PC-3 (cell line): Measurements from ENCODE around the gene COASY. TPM values are rescaled to one million over a fixed set of nuclear protein-coding genes. Genes with fewer than 3 reads are reported as not detected.
A peak's percentile ranks its signal among the peaks of the same experiment; 100 is the strongest.
"Not testable (repeated sequence)": the region's sequence is repeated elsewhere in the genome, so short reads cannot be mapped to it uniquely, and the experiment has no call there.

Source experiments
- ATAC-seq: fragments of 200-7000 bp; cut with Tn5 transposase; 2 replicates; pipeline ENCODE4 v1.9.1; 2020; ENCODE audit warnings: mild to moderate bottlenecking, moderate library complexity
- BruUV-seq: library from RNA; stranded (reverse); fragments of 400-500 nt; replicated peaks from 2 replicates; lab custom pipeline; 2021; lab: Mats Ljungman, UMichigan
- CTCF ChIA-PET: fragments of 300-600 bp; sonication (Branson Sonifier 250); formaldehyde crosslinking; loops from one replicate; lab custom pipeline; 2022; ENCODE audit warnings: antibody characterized with exemption; lab: Charles Lee
- POLR2A ChIA-PET: fragments of 300-600 bp; sonication (Branson Sonifier 250); formaldehyde crosslinking; loops from one replicate; lab custom pipeline; 2022; ENCODE audit warnings: antibody characterized with exemption; ENCODE audit not compliant: unreplicated experiment; lab: Charles Lee
- DNase-seq: peaks from one replicate; pipeline ENCODE4 v3.0.0-alpha.2; 2015
- H2AFZ ChIP-seq: fragments of 300-600 bp; sonication (generic); 2 replicates; pipeline ENCODE4 v1.6.0; 2016; ENCODE audit warnings: antibody characterized with exemption, low read length
- H3F3A ChIP-seq: fragments of 300-600 bp; sonication (generic); one replicate; pipeline ENCODE4 v1.6.0; 2017; ENCODE audit warnings: antibody characterized with exemption, low read length, control low read depth, mild to moderate bottlenecking; ENCODE audit not compliant: unreplicated experiment
- H3K27ac ChIP-seq: fragments of 300-600 bp; sonication (generic); 2 replicates; pipeline ENCODE4 v1.5.1; 2016; ENCODE audit warnings: mild to moderate bottlenecking, low read length
- H3K27me3 ChIP-seq: fragments of 300-600 bp; sonication (generic); 2 replicates; pipeline ENCODE4 v1.6.1; 2016; ENCODE audit warnings: low read length, mixed read lengths
- H3K36me3 ChIP-seq: fragments of 300-600 bp; sonication (generic); 2 replicates; pipeline ENCODE4 v1.6.1; 2016; ENCODE audit warnings: low read depth, mixed run types, low read length, mixed read lengths
- H3K4me1 ChIP-seq: fragments of 300-600 bp; sonication (generic); 2 replicates; pipeline ENCODE4 v1.5.1; 2016; ENCODE audit warnings: low read length; ENCODE audit not compliant: insufficient read depth
- H3K4me2 ChIP-seq: fragments of 300-600 bp; sonication (generic); 2 replicates; pipeline ENCODE4 v1.6.0; 2016; ENCODE audit warnings: low read length
- H3K4me3 ChIP-seq: fragments of 300-600 bp; sonication (generic); 2 replicates; pipeline ENCODE4 v1.5.1; 2016; ENCODE audit warnings: mild to moderate bottlenecking, low read length, mixed read lengths
- H3K79me2 ChIP-seq: fragments of 300-600 bp; sonication (generic); 2 replicates; pipeline ENCODE4 v1.6.1; 2017; ENCODE audit warnings: low read length, mixed read lengths
- H3K9ac ChIP-seq: fragments of 300-600 bp; sonication (generic); 2 replicates; pipeline ENCODE4 v1.6.0; 2016; ENCODE audit warnings: mild to moderate bottlenecking, low read length
- H3K9me2 ChIP-seq: fragments of 300-600 bp; sonication (generic); replicated peaks from 2 replicates; pipeline ENCODE4 v1.6.1; 2016; ENCODE audit warnings: mixed run types, low read length, mixed read lengths
- H3K9me3 ChIP-seq: fragments of 300-600 bp; sonication (generic); 2 replicates; pipeline ENCODE4 v1.6.1; 2016; ENCODE audit warnings: low read length, mixed read lengths
- H4K20me1 ChIP-seq: fragments of 300-600 bp; sonication (generic); 2 replicates; pipeline ENCODE4 v1.6.1; 2016; ENCODE audit warnings: low read length, mixed read lengths
- EZH2 ChIP-seq: fragments of 300-600 bp; sonication (generic); IDR thresholded peaks from one replicate; pipeline ENCODE4 v1.6.1; 2017; ENCODE audit warnings: antibody characterized with exemption, mild to moderate bottlenecking, low read length; ENCODE audit not compliant: unreplicated experiment
- EZH2phosphoT487 ChIP-seq: fragments of 300-600 bp; sonication (generic); IDR thresholded peaks from 2 replicates; pipeline ENCODE4 v1.6.1; 2018; ENCODE audit warnings: mild to moderate bottlenecking, antibody characterized with exemption, low read length, borderline replicate concordance
- intact Hi-C: fragments of 100-400 bp; cut with micrococcal nuclease; formaldehyde crosslinking; loops from 2 replicates; pipeline ENCODE4 v1.9.0; 2023
- total RNA-seq: library from RNA; depleted of rRNA; stranded (reverse); fragments of >200 nt; gene quantifications from 2 replicates; pipeline ENCODE4 v1.2.3, GENCODE V29; 2014
- TF ChIP-seq, protein P1 (sequence below): fragments of 300-600 bp; sonication (generic); conservative IDR thresholded peaks from 2 replicates; pipeline ENCODE4 v1.5.1; 2017; ENCODE audit warnings: antibody characterized with exemption, low read depth, mild to moderate bottlenecking, low read length

Gene COASY
- total RNA-seq, 1 experiment from 2014 or later = 33.3 TPM

- no peak overlapping the region for H3K27ac ChIP-seq
- peak overlapping the region; percentile 86 for H3K4me2 ChIP-seq
- TF ChIP-seq, protein P1, sequence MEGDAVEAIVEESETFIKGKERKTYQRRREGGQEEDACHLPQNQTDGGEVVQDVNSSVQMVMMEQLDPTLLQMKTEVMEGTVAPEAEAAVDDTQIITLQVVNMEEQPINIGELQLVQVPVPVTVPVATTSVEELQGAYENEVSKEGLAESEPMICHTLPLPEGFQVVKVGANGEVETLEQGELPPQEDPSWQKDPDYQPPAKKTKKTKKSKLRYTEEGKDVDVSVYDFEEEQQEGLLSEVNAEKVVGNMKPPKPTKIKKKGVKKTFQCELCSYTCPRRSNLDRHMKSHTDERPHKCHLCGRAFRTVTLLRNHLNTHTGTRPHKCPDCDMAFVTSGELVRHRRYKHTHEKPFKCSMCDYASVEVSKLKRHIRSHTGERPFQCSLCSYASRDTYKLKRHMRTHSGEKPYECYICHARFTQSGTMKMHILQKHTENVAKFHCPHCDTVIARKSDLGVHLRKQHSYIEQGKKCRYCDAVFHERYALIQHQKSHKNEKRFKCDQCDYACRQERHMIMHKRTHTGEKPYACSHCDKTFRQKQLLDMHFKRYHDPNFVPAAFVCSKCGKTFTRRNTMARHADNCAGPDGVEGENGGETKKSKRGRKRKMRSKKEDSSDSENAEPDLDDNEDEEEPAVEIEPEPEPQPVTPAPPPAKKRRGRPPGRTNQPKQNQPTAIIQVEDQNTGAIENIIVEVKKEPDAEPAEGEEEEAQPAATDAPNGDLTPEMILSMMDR = no peak
- TF ChIP-seq EZH2phosphoT487 = no peak
- TF ChIP-seq EZH2 = no peak
- BruUV-seq = no TSS peak
- H3K9me2 ChIP-seq = no peaks in the 10 kb centered on the region
- CTCF ChIA-PET = no interaction called here
- intact Hi-C loops = no loop called here
- H4K20me1 ChIP-seq = no peaks in the 10 kb centered on the region
- no peaks in the 10 kb centered on the region for H3F3A ChIP-seq
- no peak overlapping the region; the same call in 1 of the 2 replicates for H3K9ac ChIP-seq
- H3K4me3 ChIP-seq = peak overlapping the region; percentile 74
- POLR2A ChIA-PET = no interaction called here
- H3K79me2 ChIP-seq = peaks cover 9% of the 10 kb centered on the region
- H3K36me3 ChIP-seq = no peaks in the 10 kb centered on the region
- no peak for ATAC-seq
- no peak for DNase-seq
- H2AFZ ChIP-seq = peak overlapping the region; percentile 74
- H3K4me1 ChIP-seq = peaks cover 4% of the 10 kb centered on the region; the same call in 1 of the 2 replicates
- H3K9me3 ChIP-seq = no peaks in the 10 kb centered on the region
- H3K27me3 ChIP-seq = no peaks in the 10 kb centered on the region
Observed at GRCh38 chr17:42548993-42549755, 12.8 kb upstream of the COASY start.

DNA sequence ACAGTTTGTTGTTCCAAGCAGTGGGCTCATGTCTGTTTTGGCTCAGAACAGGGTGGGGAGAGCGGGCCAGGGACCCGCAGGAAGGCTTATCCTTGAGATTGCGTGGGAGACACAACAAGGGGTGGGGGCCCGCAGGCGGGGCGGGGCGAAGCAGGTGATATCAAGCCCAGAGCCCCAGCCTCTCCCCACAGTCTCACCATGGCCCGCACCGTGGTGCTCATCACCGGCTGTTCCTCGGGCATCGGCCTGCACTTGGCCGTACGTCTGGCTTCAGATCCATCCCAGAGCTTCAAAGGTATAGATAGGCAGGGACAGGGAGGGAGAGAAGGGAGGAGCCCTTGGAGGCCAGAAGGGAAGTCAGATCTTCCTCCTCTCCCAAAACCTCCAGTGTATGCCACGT is 9.2 kb upstream of the COASY start, which contains the start of gene HSD17B1:
TSS of gene HSD17B1 (plus strand) at position 188 of the 400 bp plus-strand sequence. CDS start at position 199, 11 bp downstream.
- H3K4me1 ChIP-seq, H3K27ac ChIP-seq, H4K20me1 ChIP-seq, CTCF ChIA-PET, POLR2A ChIA-PET, ATAC-seq, BruUV-seq, H3K27me3 ChIP-seq, H3F3A ChIP-seq, intact Hi-C loops, H3K9me3 ChIP-seq, H3K9me2 ChIP-seq, DNase-seq, H3K36me3 ChIP-seq: not testable (repeated sequence)
- Histone ChIP-seq H3K9ac (peak within 1 kb of the TSS; percentile 86; the same call in 1 of the 2 replicates), H3K79me2 (peaks cover 24% of the 10 kb centered on the region), H3K4me3 (peak within 1 kb of the TSS; percentile 89), H2AFZ (peak within 1 kb of the TSS; percentile 91; the same call in 1 of the 2 replicates), H3K4me2 (peak within 1 kb of the TSS; percentile 97)

DNA sequence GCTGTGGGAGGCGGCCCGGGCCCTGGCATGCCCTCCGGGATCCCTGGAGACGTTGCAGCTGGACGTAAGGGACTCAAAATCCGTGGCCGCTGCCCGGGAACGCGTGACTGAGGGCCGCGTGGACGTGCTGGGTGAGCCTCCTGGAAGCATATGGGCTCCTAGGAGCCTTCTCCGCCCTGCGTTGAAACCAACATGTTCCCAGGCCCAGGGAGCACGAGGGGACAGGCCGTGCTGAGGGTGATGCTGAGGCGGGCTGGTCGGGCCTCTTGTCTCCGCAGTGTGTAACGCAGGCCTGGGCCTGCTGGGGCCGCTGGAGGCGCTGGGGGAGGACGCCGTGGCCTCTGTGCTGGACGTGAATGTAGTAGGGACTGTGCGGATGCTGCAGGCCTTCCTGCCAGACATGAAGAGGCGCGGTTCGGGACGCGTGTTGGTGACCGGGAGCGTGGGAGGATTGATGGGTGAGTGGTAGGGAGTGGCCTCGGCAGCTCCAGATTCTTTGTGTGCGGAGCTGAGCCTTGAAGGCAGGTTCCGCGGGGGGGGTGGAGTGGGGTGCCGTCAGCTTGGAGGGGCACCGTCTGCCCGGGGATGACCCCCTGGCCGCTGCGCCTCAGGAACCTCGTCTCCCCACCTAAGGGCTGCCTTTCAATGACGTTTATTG is 8.7 kb upstream of the COASY start:
- TF ChIP-seq EZH2 (no peak), EZH2phosphoT487 (no peak)
- TF ChIP-seq, protein P1 = no peak
- Histone ChIP-seq H4K20me1 (no peaks in the 10 kb centered on the region), H3K4me1 (peaks cover 8% of the 10 kb centered on the region; the same call in 1 of the 2 replicates), H3K4me2 (peak overlapping the region; percentile 97), H3K27me3 (no peaks in the 10 kb centered on the region), H3K9me2 (no peaks in the 10 kb centered on the region), H3K9ac (peak overlapping the region; percentile 86; the same call in 1 of the 2 replicates), H3K36me3 (no peaks in the 10 kb centered on the region), H2AFZ (no peak overlapping the region; the same call in 1 of the 2 replicates), H3K9me3 (no peaks in the 10 kb centered on the region), H3K4me3 (peak overlapping the region; percentile 89; the same call in 1 of the 2 replicates), H3K27ac (no peak overlapping the region), H3F3A (no peaks in the 10 kb centered on the region), H3K79me2 (peaks cover 24% of the 10 kb centered on the region)
- no TSS peak for BruUV-seq
- DNase-seq (no peak), ATAC-seq (no peak)
- ChIA-PET CTCF (interaction anchor here (0.6 kb wide), 1 partner anchor 574 kb away, joined by 7 read pairs; no protein-coding TSS in a partner anchor), POLR2A (no interaction called here)
- intact Hi-C loops = no loop called here
